DOHH2 (cell line): ENCODE data around the gene C12orf75.

Experiments
- EZH2phosphoT487 ChIP-seq: fragments of 200-600 bp; sonication (generic); IDR thresholded peaks from 2 replicates; pipeline ENCODE4 v1.6.1; 2017; ENCODE audit warnings: borderline replicate concordance, mild to moderate bottlenecking, antibody characterized with exemption, low read length, moderate library complexity, mixed read lengths
- TF ChIP-seq, protein P1 (sequence below): fragments of 200-600 bp; sonication (generic); IDR thresholded peaks from one replicate; pipeline ENCODE4 v1.5.1; 2014; ENCODE audit warnings: antibody characterized with exemption, mild to moderate bottlenecking, low read depth, low read length; ENCODE audit not compliant: poor library complexity, severe bottlenecking

DNA sequence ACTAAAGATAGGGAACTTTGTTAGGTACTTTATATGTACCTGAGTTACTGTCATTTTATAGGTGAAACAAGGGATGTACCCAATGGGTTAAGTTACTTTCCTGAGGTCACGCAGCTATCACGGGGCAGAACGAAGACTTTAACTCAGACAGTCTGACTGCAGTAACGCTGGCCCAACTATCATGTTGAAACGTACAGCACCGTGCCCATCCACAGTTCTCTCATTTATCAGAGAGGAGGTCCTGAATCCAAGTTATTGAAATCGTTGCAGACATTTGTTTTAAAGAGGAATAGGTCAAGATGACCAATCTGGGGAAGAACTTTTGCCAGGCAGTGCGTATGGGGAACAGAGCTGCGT, 587 bp upstream of the C12orf75 start:
- TF ChIP-seq, protein P1, sequence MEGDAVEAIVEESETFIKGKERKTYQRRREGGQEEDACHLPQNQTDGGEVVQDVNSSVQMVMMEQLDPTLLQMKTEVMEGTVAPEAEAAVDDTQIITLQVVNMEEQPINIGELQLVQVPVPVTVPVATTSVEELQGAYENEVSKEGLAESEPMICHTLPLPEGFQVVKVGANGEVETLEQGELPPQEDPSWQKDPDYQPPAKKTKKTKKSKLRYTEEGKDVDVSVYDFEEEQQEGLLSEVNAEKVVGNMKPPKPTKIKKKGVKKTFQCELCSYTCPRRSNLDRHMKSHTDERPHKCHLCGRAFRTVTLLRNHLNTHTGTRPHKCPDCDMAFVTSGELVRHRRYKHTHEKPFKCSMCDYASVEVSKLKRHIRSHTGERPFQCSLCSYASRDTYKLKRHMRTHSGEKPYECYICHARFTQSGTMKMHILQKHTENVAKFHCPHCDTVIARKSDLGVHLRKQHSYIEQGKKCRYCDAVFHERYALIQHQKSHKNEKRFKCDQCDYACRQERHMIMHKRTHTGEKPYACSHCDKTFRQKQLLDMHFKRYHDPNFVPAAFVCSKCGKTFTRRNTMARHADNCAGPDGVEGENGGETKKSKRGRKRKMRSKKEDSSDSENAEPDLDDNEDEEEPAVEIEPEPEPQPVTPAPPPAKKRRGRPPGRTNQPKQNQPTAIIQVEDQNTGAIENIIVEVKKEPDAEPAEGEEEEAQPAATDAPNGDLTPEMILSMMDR = no peak
- no peak for TF ChIP-seq EZH2phosphoT487
